Vagina (tissue), 2 donors: ENCODE results near the gene KPNA5.

ENCODE experiments used
- POLR2A ChIP-seq, 2 donors: fragments of 450-650 bp; IDR thresholded peaks; one replicate each; pipeline ENCODE4 v1.6.1; 2017; ENCODE audit warnings: antibody characterized with exemption in 2 of 2, mild to moderate bottlenecking in 2 of 2, moderate library complexity in 2 of 2
- POLR2AphosphoS5 ChIP-seq, 2 donors: sonication (generic); formaldehyde crosslinking; IDR thresholded peaks; one replicate each; pipeline ENCODE4 v1.9.0; 2017; ENCODE audit warnings: antibody characterized with exemption in 2 of 2, mild to moderate bottlenecking in 2 of 2, low read depth in 1 of 2; ENCODE audit not compliant: insufficient read depth in 1 of 2

DNA sequence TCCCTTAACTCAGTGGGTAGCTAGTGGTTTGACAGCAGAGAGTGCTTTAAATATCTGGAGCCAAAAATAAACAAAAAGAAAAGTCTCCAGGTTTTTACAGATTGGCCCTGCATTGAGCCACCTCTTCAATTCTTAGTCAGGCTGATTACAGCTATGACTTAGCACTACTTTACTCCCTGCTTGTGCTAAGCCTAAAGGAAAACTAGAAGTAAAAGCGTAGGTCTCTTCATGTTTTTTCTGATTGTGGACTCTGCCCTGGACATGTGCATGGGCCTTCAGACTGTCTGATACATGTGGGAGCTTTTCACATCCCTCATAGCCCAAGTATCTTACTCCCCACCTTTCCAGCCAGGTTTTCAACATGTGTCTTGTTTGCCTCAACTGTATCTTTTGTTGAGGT lies 33.3 kb downstream of the KPNA5 start:
- TF ChIP-seq POLR2AphosphoS5 (IDR thresholded peaks at IDR 0.05; ENCODE audit: insufficient read depth in 1 of 2, low read depth in 1 of 2) (no peak), POLR2A (IDR thresholded peaks at IDR 0.05) (no peak)
